HG02938 (cell line): ENCODE data around the gene RIPPLY3.
"Not testable (repeated sequence)": the region's sequence is repeated elsewhere in the genome, so short reads cannot be mapped to it uniquely, and the experiment has no call there.

Experiments
- ATAC-seq: cut with Tn5 transposase; IDR thresholded peaks from one replicate; pipeline ENCODE4 v1.9.1; 2021; ENCODE audit warnings: mild to moderate bottlenecking, moderate library complexity; ENCODE audit not compliant: unreplicated experiment

RIPPLY3 gene

DNA sequence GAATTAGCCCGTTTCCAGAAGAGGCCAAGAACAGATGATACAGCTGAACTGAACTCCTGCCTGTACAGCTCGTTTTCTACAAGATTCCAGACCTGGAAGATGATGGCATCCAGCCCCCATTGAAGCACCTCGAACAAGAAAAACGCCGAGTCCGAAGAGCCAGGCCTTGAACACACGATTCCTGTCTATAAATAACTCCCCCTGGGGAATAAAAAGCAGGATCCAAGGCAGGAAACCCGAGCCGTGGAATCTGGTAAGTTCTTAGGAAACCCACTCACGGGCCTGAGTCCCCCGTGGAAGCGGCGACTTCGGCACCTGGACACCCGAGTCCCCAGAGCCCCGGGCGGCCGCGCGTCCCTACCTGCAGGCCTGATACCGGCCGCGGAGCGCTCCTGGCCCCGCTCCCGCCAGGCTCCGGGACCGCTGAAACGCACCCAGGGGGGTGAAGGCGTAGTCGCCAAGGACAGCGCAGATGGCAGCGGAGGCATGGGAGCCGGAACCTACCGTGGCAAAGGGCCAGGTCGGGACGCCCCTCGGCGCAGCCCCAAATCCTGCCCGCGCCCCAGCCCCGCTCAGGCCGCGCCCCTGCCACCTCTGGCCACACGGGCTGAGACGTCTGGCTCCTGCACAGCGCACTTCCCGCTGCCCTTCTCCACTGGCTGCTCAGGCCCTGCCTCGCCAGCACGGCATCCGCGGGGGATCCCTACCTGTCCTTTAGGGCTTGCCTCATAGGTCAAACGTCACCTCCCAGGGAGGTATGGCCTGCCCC, 26.0 kb upstream of the RIPPLY3 start:
- ATAC-seq, result no peak

DNA sequence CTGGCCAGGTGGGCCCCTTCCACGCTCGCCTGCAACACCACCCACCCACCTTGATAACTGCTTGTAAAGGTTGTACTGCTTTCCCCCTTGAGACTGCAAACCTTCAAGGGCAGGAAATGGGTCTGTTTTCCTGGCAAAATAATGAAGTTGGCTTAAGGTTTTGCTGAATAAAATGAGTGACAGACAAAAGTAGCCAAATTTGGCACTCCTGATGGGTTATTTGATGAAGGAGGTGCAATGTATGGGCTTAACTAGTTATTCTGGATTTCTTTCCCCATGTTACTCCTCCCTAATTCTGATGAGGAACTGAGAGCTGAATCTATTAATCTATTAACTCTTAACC, 25.5 kb upstream of the RIPPLY3 start:
- no peak for ATAC-seq

DNA sequence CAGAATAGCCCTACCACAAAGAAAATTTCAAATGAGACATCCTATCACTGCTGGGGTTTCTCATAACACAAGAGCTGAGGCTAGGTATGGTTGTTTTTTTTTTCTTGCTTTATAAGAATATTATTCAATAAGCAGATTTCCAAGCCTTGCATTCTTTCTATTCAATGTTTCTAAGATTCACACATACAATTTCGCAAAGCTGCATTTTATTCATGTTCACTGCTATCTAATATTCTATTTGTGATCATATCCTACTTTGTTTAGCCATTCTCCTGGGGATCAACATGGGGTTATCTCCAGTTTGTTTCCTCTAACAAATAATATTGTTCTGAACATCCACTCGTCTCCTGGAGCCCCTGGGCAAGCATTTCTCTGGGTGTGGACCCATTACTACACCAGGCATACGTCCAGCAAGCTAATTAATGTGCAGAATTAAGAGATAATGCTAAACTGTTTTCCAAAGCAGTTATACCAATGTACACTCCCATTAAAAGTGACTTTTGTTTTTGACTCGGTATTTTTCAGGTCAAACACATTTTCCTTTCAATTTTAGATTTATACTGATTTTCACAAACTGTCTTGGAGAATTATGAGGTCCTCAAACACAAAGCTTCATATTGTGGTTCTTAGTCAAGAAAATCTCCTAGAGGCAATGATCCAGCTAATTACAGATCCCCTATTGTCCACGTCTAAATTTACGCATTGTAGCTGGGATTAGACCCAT, 24.4 kb upstream of the RIPPLY3 start:
- ATAC-seq, result no peak

DNA sequence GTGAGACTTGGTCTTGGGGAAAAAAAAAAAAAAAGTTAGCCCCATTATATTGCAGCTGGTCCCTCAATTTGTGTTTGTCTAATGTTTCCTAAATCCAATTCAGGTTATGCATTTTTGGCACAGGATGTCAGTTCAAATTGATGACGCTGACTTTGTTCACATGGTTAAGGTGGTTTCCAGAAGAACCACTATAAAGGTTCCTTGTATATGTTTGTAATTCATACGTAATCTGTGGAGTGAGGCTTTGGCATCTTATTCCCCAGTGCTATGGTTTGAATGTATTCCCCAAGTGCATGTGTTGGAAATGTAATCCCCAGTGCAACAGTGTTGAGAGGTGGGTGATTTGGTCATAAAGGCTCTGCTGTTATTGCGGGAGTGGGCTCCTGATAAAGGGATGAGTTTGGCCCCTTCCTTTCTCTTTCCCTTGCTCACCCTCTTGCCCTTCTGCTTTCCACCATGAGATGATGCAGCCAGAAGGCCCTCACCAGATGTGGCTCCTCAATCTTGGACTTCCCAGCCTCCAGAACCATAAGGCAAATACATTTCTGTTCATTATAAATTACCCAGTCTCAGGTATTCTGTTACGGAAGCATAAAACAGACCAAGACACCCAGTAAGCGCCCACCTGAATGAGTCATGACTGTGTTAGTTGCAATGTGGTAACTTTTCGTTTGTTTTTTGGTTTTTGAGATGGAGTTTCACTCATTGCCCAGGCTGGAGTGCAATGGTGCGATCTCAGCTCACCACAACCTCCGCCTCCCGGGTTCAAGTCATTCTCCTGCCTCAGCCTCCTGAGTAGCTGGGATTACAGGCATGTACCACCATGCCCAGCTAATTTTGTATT, 20.5 kb upstream of the RIPPLY3 start:
- no peak for ATAC-seq

DNA sequence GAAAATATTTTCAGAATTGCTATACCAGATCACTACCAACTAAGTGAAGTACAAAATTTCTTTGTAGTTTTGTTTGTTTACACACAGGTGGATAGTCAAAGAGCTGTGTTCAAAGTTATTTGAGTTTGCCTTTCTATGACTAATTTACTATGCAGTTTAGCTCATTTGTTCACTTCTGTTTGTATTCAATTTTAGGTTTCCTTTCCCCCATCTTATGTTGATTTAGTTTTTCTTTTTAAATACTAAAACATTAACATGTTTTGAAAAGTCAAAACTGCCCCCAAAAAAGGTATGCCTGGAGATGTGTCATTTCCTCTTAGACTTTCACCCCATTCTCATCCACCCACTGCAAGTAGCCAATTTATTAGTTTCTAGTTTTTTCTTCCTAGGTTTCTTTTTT, 18.7 kb upstream of the RIPPLY3 start:
- no peak for ATAC-seq

DNA sequence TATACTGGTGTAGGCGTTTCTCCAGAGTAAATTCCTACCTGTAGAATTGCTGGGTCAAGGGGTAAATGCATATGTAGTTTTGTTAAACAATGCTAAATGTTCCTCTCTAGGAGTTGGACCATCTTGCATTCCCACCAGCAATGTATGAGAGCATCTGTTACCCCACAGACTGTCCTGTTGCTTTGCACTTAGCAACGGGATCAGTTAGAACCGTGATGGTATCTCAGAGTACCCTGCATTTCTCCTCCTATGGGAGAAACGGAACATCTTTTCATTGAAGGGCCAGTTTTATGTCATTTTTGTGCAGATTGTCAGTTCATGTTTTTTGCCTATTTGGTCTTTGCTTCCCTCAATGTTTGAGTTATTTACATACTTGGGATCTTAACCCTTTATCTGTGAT, 18.0 kb upstream of the RIPPLY3 start:
- ATAC-seq, result no peak

DNA sequence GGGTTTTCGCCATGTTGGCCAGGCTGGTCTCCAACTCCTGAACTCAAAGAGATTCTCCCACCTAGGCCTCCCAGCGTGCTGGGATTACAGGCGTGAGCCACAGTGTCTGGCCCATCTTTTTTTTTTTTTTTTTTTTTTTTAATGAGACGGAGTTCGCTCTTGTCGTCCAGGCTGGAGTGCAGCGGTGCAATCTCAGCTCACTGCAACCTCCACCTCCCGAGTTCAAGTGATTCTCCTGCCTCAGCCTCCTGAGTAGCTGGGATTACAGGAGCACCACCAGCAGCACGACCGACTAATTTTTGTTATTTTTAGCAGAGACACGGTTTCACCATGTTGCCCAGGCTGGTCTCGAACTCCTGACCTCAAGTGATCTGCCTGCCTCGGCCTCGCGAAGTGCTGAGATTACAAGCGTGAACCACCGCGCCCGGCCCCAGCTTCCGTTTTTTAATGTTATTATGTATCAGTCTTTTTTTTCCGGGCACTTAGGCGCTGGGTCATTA, 17.3 kb upstream of the RIPPLY3 start:
- not testable (repeated sequence) for ATAC-seq

DNA sequence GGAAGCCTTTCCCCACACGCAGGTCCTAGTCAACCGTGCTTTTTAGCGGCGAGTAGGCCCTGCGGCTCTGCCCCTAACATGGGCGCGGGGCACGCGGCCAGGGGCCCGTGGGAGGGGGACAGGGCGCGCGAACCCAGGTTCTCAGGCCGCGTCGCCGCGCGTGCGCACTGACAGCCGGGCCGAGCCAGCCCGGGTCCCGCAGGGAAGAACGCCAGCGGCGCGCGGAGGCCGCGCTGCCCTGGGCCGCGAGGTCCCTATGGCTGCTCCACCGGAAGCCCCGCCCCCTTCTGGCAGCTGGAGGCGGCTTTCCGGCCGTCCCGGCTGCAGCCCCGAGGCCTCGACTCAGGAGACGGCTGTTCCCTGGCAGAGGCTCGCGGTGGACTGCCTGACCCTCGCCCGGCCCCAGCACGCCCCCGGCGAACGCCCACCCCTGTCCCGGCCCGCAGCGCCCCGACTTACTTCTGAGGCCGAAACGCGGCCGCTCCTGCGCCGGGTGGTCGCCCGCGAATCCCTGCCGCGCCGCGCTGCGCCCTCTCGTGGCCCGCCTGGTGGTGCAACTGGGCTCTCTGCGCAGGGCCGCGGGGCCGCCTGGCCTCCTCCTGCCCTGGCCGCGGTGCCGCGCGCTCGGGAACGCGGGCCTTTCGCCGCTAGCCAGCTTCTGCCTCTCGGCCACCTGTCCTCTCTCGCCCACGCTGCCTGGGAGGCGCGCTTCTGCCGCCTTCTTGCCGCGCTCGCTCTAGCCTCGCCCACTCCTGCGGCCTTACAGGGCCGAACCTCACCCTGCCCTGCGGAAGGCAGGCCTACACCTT, 16.6 kb upstream of the RIPPLY3 start:
- ATAC-seq, result peak; percentile 80

DNA sequence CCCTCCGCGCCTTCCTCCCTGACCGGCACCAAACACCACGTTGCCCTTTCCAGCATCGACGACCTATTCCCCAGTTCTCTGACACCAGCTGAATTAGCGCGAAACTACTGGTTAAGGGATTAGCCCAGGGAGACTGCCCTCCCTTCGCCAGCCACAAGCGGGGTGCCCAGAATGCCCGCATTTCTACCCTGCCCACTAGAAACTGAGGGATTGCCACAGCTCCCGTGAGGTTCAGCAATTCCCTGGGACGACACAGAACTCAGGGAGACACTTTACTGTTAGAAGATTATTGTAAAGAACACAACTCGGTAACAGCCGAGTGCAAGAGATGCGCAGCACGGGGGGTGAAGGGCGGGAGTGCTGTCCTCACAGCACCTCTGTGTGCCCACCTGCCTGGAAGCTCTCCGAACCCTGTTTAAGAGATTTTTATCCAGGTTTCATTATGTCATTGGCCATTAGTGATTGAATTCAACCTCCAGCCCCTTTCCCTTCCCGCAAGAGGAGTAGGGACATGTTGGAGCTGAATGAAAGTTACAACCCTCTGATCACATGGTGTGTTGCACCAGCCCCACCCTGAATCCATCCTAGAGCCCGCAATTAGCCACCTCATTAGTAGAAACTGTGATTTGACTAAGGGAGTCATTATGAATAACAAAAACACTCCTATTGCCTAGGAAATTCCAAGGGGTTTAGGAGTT, 15.8 kb upstream of the RIPPLY3 start:
- no peak for ATAC-seq

DNA sequence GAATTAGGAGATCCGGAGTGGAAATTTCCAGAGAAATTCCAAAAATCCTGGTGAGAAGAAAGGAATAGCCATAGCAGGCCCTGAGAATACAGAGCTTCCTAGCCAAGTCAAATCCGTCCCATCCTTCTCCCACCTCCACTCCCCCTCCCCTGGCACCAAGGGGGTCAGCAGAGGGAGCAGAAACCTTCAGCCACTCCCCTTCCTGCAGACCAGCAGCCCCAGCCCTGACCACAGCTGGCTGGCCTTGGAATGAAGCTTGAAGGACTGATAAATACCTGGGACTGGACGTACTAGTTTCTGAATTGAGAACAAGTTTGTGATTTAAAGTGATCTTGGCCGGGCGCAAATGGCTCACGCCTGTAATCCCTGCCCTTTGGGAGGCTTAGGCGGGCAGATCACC, 13.8 kb upstream of the RIPPLY3 start:
- no peak for ATAC-seq

DNA sequence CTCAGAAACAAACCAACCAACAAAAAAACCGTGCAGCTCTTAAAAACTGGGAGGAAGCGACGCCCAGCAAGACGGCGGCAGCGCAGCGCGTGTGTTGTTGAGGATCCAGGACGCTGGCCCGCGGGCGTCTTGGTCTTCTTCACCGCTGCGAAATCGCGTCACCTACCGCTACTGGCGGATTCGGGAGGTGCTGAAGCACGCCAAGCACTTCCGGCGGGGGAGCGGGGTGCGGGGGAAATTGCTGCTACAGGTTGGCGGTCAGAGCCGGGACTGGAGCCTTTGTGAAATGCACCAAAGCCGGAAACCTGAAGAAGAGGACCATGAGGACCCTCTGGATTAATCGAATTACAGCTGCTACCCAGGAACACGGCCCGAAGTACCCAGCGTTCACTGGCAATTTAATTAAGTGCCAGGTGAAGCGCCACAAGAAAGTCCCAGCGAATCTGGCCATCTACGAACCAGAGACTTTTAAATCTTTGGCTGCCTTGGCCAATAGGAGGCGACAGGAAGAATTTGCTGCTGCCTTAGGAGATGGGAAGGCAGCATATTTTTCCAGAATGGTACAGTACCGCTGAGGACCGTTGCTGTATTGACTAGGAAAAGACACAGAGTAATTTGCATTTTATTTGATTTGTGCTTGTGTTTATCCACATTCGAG, 11.9 kb upstream of the RIPPLY3 start:
- no peak for ATAC-seq

DNA sequence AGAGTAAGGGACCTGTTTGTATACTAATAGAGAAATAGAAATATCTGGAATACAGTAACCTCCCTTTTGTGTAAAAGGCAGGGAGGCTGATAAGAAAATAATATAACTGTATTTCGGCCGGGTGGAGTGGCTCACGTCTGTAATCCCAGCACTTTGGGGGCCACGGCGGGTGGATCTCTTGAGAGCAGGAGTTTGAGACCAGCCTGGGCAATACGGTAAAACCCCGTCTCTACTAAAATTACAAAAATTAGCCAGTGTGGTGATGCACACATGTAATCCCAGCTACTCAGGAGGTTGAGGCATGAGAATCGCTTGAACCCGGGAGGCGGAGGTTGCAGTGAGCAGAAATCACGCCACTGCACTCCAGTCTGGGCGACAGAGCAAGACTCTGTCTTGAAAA, 11.2 kb upstream of the RIPPLY3 start:
- not testable (repeated sequence) for ATAC-seq

DNA sequence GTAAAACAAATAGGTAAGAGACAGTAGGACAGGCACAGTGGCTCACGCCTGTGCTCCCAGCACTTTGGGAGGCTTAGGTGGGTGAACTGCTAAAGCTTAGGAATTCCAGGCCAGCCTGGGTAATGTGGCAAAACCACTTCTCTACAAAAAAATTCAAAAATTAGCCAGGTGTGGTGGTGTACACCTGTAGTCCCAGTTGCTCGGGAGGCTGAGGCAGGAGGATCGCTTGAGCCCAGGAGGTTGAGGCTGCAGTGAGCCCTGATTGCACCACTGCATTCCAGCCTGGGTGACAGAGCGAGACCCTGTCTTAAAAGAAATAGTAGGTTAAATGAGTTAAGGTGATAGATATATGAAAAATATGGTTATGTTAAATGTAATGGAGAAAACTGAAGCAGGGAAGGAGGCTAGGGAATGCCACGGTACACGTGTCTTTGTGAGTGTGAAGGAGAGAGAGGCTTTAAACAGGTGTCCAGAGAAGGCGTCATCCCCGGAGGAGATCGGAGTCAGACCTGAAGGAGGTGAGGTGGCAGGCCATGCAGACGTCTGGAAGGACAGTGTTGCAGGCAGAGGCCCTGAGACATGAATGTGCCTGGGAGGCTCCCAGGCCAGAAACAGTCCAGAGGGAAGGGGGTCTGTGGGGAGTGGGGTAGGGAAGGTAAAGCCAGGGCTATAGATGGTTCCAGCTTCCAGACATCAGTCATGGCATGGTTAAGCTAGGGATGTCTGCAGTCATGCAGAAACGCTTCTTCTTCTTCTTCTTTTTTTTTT, 7.2 kb upstream of the RIPPLY3 start:
- no peak for ATAC-seq

DNA sequence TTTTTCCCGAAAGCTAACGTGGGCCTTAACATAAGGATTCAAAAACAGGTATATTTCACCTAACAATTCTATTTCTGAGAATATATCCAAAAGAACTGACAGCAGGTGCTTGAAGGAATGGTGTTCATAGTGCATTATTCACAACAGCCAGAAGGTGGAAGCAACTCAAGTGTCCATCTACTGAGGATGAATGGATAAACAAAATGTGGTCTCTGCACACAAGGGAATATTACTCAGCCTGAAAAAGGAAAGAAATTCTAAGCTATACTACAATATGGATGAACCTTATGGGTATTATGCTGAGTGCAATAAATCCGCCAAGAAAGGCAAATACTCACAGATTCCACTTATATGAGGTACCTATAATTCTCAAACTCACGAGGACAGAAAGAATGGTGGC, 6.1 kb upstream of the RIPPLY3 start:
- ATAC-seq, result no peak

DNA sequence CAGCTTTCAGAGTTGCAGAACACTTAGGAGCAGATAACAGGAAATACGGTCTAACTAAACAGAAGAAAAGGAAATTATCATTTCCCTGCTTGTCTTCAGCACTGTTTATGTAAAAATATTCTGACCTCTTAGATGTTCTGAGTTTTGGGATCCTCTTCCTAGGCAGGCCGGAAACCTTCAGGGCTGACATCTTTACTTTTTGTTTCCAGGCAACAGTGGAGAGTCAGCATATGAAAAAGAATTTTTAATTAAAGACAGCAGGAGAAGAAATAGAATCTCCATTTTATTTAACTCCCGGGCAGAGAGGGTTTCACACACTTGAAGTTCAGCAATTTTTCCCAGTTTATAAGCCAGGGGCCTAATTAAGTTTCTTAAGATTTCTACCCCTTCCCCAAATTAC, 5.1 kb upstream of the RIPPLY3 start:
- no peak for ATAC-seq

DNA sequence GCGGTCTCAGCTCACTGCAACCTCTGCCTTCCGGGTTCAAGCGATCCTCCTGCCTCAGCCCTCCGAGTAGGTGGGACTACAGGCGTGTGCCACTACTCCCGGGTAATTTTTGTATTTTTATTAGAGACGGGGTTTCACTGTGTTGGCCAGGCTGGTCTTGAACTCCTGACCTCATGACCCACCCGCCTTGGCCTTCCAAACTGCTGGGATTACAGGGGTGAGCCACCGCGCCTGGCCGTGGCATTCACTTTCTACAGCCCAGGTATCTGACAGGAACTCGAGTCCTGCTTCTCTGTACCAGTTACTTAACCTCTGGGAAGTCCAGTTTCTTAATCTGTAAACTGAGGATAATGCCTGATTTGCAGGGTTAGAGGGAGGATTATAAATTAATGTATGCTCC, 3.7 kb upstream of the RIPPLY3 start:
- not testable (repeated sequence) for ATAC-seq

DNA sequence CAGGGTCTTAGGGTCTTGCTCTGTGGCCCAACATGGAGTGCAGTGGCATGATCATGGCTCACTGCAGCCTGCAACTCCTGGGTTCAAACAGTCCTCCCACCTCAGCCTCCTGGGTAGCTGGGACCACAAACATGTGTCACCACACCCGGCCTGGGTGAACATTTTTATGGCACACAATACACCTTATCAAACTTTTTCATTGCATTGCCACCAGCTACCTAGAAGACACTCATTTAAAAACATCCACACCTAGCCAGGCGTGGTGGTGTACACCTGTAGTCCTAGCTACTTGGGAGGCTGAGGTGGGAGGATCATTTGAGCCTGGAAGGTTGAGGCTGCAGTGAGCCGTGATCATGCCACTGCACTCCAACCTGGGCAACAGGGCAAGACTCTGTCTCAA, 2.6 kb upstream of the RIPPLY3 start:
- ATAC-seq, result not testable (repeated sequence)

DNA sequence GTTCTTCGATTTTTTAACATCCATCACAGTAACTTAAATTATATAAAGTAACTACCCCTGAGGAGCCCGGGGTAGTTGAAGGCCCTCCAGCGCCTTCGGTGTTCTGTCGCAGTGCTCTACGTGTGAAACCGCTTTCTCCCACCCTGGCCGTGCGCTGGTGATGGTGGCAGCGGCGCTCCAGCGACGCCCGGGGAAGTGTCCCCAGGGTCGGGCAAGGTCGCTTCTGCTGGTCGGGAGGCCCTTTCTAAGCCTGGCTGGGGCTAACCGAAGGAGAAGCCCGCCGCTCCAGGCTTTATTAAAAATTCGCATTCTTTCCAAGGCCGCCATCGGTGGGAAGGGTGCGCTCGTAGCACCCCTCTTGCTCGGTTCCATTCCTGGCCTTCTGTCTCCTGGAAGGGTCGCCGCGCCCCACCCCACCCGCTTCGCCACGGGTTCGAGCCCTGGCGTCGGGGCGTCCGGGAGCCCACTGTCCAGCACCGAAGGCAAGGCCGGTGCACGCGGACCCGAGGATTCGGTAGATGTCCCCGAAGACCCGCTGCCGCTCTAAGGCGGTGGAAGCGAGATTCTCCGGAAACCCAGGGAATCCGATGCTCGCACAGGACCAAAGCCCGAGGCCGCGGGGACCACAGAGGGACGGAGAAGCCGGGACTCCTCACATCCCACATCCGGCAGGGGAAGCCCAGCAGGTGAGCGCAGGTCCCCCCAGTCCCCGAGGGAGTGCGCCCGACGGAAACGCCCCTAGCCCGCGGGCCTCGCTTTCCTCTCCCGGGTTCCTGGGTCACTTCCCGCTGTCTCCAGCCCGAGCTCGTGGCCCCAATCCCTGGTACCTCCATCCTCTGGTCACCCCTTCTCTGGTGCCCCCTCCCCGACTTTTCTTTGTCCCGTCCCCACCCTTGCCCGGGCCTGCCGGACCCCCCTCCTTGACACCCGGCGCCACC, 685 bp upstream of the RIPPLY3 start:
- ATAC-seq, result no peak
